ENCODE measurements around the gene RBM39.

The RBM39 gene

DNA sequence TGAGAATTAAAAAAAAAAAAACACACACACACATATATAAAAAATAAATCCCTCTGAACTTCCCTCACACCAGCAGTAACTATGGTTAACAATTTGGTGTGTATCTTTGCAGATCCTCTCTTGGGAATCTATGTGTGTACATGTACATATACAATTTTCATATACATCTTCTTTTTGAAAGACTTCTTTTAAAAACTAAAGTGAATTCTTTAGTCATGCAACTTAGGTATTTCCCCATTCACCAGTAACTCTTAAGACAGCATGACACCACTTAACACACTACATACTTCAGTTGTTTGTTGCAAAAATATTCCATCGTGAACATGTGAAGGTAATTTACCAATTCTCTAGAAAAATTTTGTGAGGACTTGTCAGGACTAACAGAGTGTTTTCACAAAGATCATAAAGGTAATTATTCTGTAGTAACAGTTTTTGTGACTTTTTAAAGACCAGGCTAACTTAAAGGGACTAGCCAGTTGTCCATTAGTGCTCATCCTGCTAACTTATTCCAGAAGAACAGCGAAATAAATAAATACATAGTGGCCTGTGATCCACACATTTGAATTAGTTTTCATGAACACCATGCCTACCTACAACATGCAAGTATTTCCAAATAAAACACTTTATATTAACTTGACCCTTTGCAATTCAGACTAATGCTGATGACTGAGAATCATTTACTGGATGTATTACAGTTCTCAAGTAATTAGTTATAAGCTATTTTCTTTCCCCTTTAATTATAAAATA, 12.1 kb downstream of the RBM39 start:
- Histone ChIP-seq H3K4me2 (ENCODE audit: low read depth, low read length) (no peak overlapping the region), H3K27me3 (replicated peaks; ENCODE audit: insufficient read depth, low read length) (no peaks in the 10 kb centered on the region), H4K20me1 (ENCODE audit: insufficient read depth, low read length) (peaks cover 75% of the 10 kb centered on the region), H3K79me2 (ENCODE audit: low read length) (peaks cover 98% of the 10 kb centered on the region), H3K36me3 (replicated peaks; ENCODE audit: insufficient read depth, low read length) (peaks cover 59% of the 10 kb centered on the region; the same call in 1 of the 2 replicates), H3F3A (ENCODE audit: insufficient read depth, low read length) (peaks cover 10% of the 10 kb centered on the region; the same call in 1 of the 2 replicates), H3K4me1 (ENCODE audit: low read length) (no peaks in the 10 kb centered on the region), H2AFZ (ENCODE audit: low read length) (no peak overlapping the region), H3K4me3 (ENCODE audit: low read length) (no peak overlapping the region), H3K9me2 (replicated peaks; ENCODE audit: insufficient read depth, low read length) (no peaks in the 10 kb centered on the region), H3K27ac (ENCODE audit: low read length) (no peak overlapping the region), H3K9me3 (replicated peaks; ENCODE audit: insufficient read depth, low read length) (no peaks in the 10 kb centered on the region), H3K9ac (ENCODE audit: low read length) (no peak overlapping the region)
- TF ChIP-seq EZH2phosphoT487 (IDR thresholded peaks at IDR 0.05; ENCODE audit: low read length) (no peak), EZH2 (optimal IDR thresholded peaks at IDR 0.05; ENCODE audit: low read depth, low read length) (no peak), CTCF (IDR thresholded peaks at IDR 0.05; ENCODE audit: low read length) (no peak)
- no peak for DNase-seq

DNA sequence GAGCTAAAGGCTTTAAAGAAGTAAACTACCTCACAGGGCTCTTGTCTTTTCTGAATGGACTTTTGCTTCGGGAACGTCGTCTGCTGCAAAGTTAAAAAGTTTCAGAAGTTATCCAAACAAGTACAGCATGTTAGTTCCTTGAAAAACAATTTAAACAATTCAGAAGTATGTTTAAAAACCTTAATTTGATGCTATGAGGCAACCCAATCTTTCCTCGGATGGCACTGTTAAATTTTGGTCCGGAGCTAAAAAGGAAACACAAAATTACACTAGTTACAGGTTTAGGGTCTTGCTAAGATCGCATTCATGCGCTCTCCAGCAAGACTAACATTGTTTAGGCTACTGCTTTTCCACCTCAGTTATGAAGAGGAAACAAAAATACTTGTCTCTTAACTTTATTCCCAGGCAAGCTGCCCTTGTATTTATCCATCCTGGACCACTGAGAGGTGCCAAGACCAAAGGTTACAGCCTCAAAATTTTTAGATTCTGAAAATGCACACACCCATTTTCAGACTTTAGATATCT, 12.7 kb downstream of the RBM39 start:
- Histone ChIP-seq H3K4me1 (ENCODE audit: low read length) (no peaks in the 10 kb centered on the region), H4K20me1 (ENCODE audit: insufficient read depth, low read length) (peaks cover 69% of the 10 kb centered on the region), H3K9me2 (replicated peaks; ENCODE audit: insufficient read depth, low read length) (no peaks in the 10 kb centered on the region), H3K4me2 (ENCODE audit: low read depth, low read length) (no peak overlapping the region), H3K36me3 (replicated peaks; ENCODE audit: insufficient read depth, low read length) (peaks cover 61% of the 10 kb centered on the region), H3K4me3 (ENCODE audit: low read length) (no peak overlapping the region), H3K9me3 (replicated peaks; ENCODE audit: insufficient read depth, low read length) (no peaks in the 10 kb centered on the region), H3K27ac (ENCODE audit: low read length) (no peak overlapping the region), H2AFZ (ENCODE audit: low read length) (no peak overlapping the region), H3K9ac (ENCODE audit: low read length) (no peak overlapping the region), H3F3A (ENCODE audit: insufficient read depth, low read length) (peaks cover 13% of the 10 kb centered on the region; the same call in 1 of the 2 replicates), H3K27me3 (replicated peaks; ENCODE audit: insufficient read depth, low read length) (no peaks in the 10 kb centered on the region), H3K79me2 (ENCODE audit: low read length) (peaks cover 98% of the 10 kb centered on the region)
- TF ChIP-seq EZH2phosphoT487 (IDR thresholded peaks at IDR 0.05; ENCODE audit: low read length), result no peak
- TF ChIP-seq EZH2 (optimal IDR thresholded peaks at IDR 0.05; ENCODE audit: low read depth, low read length), result no peak
- DNase-seq, result no peak

GRCh38 chr20:35726842-35727711, 15.0 kb downstream of the RBM39 start:
- Histone ChIP-seq H3K4me2 (ENCODE audit: low read depth, low read length) (no peak overlapping the region), H3K9me3 (replicated peaks; ENCODE audit: insufficient read depth, low read length) (no peaks in the 10 kb centered on the region), H3K9me2 (replicated peaks; ENCODE audit: insufficient read depth, low read length) (no peaks in the 10 kb centered on the region), H3K79me2 (ENCODE audit: low read length) (peaks cover 97% of the 10 kb centered on the region), H3K4me3 (ENCODE audit: low read length) (no peak overlapping the region), H2AFZ (ENCODE audit: low read length) (no peak overlapping the region), H3F3A (ENCODE audit: insufficient read depth, low read length) (peaks cover 13% of the 10 kb centered on the region; the same call in 1 of the 2 replicates), H3K27ac (ENCODE audit: low read length) (no peak overlapping the region), H3K27me3 (replicated peaks; ENCODE audit: insufficient read depth, low read length) (no peaks in the 10 kb centered on the region), H3K4me1 (ENCODE audit: low read length) (no peaks in the 10 kb centered on the region), H3K9ac (ENCODE audit: low read length) (no peak overlapping the region), H4K20me1 (ENCODE audit: insufficient read depth, low read length) (peaks cover 59% of the 10 kb centered on the region), H3K36me3 (replicated peaks; ENCODE audit: insufficient read depth, low read length) (peaks cover 60% of the 10 kb centered on the region)
- no peak for TF ChIP-seq CTCF (IDR thresholded peaks at IDR 0.05; ENCODE audit: low read length)
- no peak for TF ChIP-seq EZH2 (optimal IDR thresholded peaks at IDR 0.05; ENCODE audit: low read depth, low read length)
- TF ChIP-seq EZH2phosphoT487 (IDR thresholded peaks at IDR 0.05; ENCODE audit: low read length), result no peak
- DNase-seq, result no peak
